Colonic mucosa (tissue), 4 donors: ENCODE measurements around the gene ACIN1. TPM values are rescaled to one million over a fixed set of nuclear protein-coding genes. Genes with fewer than 3 reads are reported as not detected.

ENCODE experiments used
- DNase-seq: peaks from one replicate; pipeline ENCODE4 v3.0.0-alpha.2; 2020
- H3K27ac ChIP-seq: fragments of 200-600 bp; one replicate; pipeline ENCODE4 v1.8.0; 2021
- H3K27me3 ChIP-seq: fragments of 200-600 bp; one replicate; pipeline ENCODE4 v1.8.0; 2021
- H3K36me3 ChIP-seq: fragments of 200-600 bp; one replicate; pipeline ENCODE4 v1.8.0; 2021
- H3K4me1 ChIP-seq: fragments of 200-600 bp; one replicate; pipeline ENCODE4 v1.8.0; 2021; ENCODE audit warnings: mild to moderate bottlenecking
- H3K4me3 ChIP-seq: fragments of 200-600 bp; one replicate; pipeline ENCODE4 v1.8.0; 2021
- H3K9ac ChIP-seq, 2 donors: one replicate each; pipeline ENCODE4 v1.7.0; 2013; ENCODE audit warnings: control low read depth in 2 of 2, low read depth in 2 of 2, low read length in 2 of 2
- H3K9me3 ChIP-seq: fragments of 200-600 bp; one replicate; pipeline ENCODE4 v1.8.0; 2021
- CTCF ChIP-seq: fragments of 200-600 bp; IDR thresholded peaks from one replicate; pipeline ENCODE4 v1.8.0; 2022; ENCODE audit warnings: antibody characterized with exemption, mild to moderate bottlenecking
- intact Hi-C: fragments of 100-400 bp; cut with DNase I; formaldehyde crosslinking; loops from one replicate; pipeline ENCODE4 v1.14.1; 2022
- total RNA-seq, 2 donors: library from RNA; stranded (reverse); fragmentation: NEBNext Ultra II Directional in 1 of 2; extraction: Animal tissue kit (Norgen Biotek cat#: 25700) in 1 of 2; gene quantifications; one replicate each; pipeline ENCODE4 v1.2.1, GENCODE V29; 2021
- donor health status: healthy.
- donor health status: DM: no; HTN: no; CAD: no.
- donor health status: DM: no; HTN: no; CAD: no.

The ACIN1 gene
- total RNA-seq, 2 donors from 2014 or later: 99.4 to 154 TPM

GRCh38 chr14:23076785-23077408 lies 18.0 kb downstream of the ACIN1 start:
- Histone ChIP-seq H3K27ac (no peak overlapping the region), H3K4me1 (peaks cover 4% of the 10 kb centered on the region)

GRCh38 chr14:23074906-23075305 lies 20.0 kb downstream of the ACIN1 start:
- Histone ChIP-seq H3K36me3 (peaks cover 38% of the 10 kb centered on the region), H3K4me3 (no peak overlapping the region), H3K9me3 (no peaks in the 10 kb centered on the region), H3K27me3 (no peaks in the 10 kb centered on the region), H3K9ac (no peak overlapping the region), H3K27ac (no peak overlapping the region), H3K4me1 (peaks cover 12% of the 10 kb centered on the region)
- intact Hi-C loops: no loop called here
- no peak for TF ChIP-seq CTCF
- DNase-seq: no peak

More at GRCh38 chr14:23076785-23077408, 18.0 kb downstream of the ACIN1 start:
- H3K9ac ChIP-seq: no peak overlapping the region
- no peaks in the 10 kb centered on the region for H3K27me3 ChIP-seq
- H3K36me3 ChIP-seq: peaks cover 52% of the 10 kb centered on the region
- DNase-seq: no peak
- no peaks in the 10 kb centered on the region for H3K9me3 ChIP-seq
- intact Hi-C loops: no loop called here
- H3K4me3 ChIP-seq: no peak overlapping the region
- peak; percentile 48 for TF ChIP-seq CTCF

- peak overlapping the region; percentile 72 for H3K27ac ChIP-seq
- intact Hi-C loops: no loop called here
- no peaks in the 10 kb centered on the region for H3K9me3 ChIP-seq
- no peaks in the 10 kb centered on the region for H3K27me3 ChIP-seq
- H3K36me3 ChIP-seq: peaks cover 17% of the 10 kb centered on the region
- H3K4me1 ChIP-seq: peaks cover 18% of the 10 kb centered on the region
- H3K4me3 ChIP-seq: no peak overlapping the region
- peak; percentile 52 for DNase-seq
- no peak for TF ChIP-seq CTCF
- H3K9ac ChIP-seq: peak overlapping the region; percentile 40 to 87
These were observed 22.9 kb downstream of the ACIN1 start for GRCh38 chr14:23071921-23072539.

- intact Hi-C loops: no loop called here
- Histone ChIP-seq H3K27me3 (no peaks in the 10 kb centered on the region), H3K9ac (peak overlapping the region; percentile 82 to 87), H3K4me1 (peaks cover 18% of the 10 kb centered on the region), H3K9me3 (no peaks in the 10 kb centered on the region), H3K36me3 (peaks cover 15% of the 10 kb centered on the region), H3K27ac (peak overlapping the region; percentile 72), H3K4me3 (peak overlapping the region; percentile 51)
- peak; percentile 89 for DNase-seq
- TF ChIP-seq CTCF: no peak
These were observed 23.6 kb downstream of the ACIN1 start for GRCh38 chr14:23071244-23071920.

- no peak for TF ChIP-seq CTCF
- Histone ChIP-seq H3K4me3 (peak overlapping the region; percentile 51), H3K4me1 (peaks cover 18% of the 10 kb centered on the region), H3K36me3 (peaks cover 12% of the 10 kb centered on the region), H3K9me3 (no peaks in the 10 kb centered on the region), H3K9ac (peak overlapping the region; percentile 82 to 87), H3K27me3 (no peaks in the 10 kb centered on the region), H3K27ac (peak overlapping the region; percentile 72)
- intact Hi-C loops: no loop called here
- peak; percentile 15 for DNase-seq
These were observed 24.4 kb downstream of the ACIN1 start for GRCh38 chr14:23070262-23071129.
